GM18517 (cell line): ENCODE results near the gene F13A1.
"Not testable (repeated sequence)": the region's sequence is repeated elsewhere in the genome, so short reads cannot be mapped to it uniquely, and the experiment has no call there.

Experiments
- ATAC-seq: cut with Tn5 transposase; IDR thresholded peaks from one replicate; pipeline ENCODE4 v1.9.1; 2021; ENCODE audit warnings: mild to moderate bottlenecking, moderate library complexity; ENCODE audit not compliant: unreplicated experiment

Gene F13A1

GRCh38 chr6:6320901-6321300 is 439 bp upstream of the F13A1 start:
- ATAC-seq = no peak

- no peak for ATAC-seq
Measured at GRCh38 chr6:6317825-6318733, 2.4 kb downstream of the F13A1 start.

GRCh38 chr6:6317386-6317785 is 3.1 kb downstream of the F13A1 start:
- no peak for ATAC-seq

- ATAC-seq = no peak
Measured at GRCh38 chr6:6315660-6316059, 4.8 kb downstream of the F13A1 start.

- no peak for ATAC-seq
Measured at GRCh38 chr6:6314596-6314995, 5.9 kb downstream of the F13A1 start.

GRCh38 chr6:6312901-6313441 is 7.5 kb downstream of the F13A1 start:
- ATAC-seq = no peak

- no peak for ATAC-seq
Measured at GRCh38 chr6:6305575-6305974, 14.9 kb downstream of the F13A1 start.

GRCh38 chr6:6300383-6300782 is 20.1 kb downstream of the F13A1 start:
- not testable (repeated sequence) for ATAC-seq

GRCh38 chr6:6293317-6293716 is 27.1 kb downstream of the F13A1 start:
- no peak for ATAC-seq

GRCh38 chr6:6287415-6287814 is 33.0 kb downstream of the F13A1 start:
- ATAC-seq = no peak

GRCh38 chr6:6285679-6286078 is 34.8 kb downstream of the F13A1 start:
- ATAC-seq = no peak

GRCh38 chr6:6284221-6284966 is 36.1 kb downstream of the F13A1 start:
- ATAC-seq = no peak

GRCh38 chr6:6283746-6284145 is 36.7 kb downstream of the F13A1 start:
- no peak for ATAC-seq

- ATAC-seq = no peak
Measured at GRCh38 chr6:6282716-6283115, 37.7 kb downstream of the F13A1 start.

GRCh38 chr6:6277413-6277812 is 43.0 kb downstream of the F13A1 start:
- ATAC-seq = no peak

GRCh38 chr6:6270948-6271535 is 49.4 kb downstream of the F13A1 start:
- no peak for ATAC-seq

GRCh38 chr6:6260196-6260722 is 60.2 kb downstream of the F13A1 start:
- ATAC-seq = no peak

GRCh38 chr6:6256886-6257285 is 63.6 kb downstream of the F13A1 start:
- no peak for ATAC-seq

GRCh38 chr6:6256259-6256658 is 64.2 kb downstream of the F13A1 start:
- ATAC-seq = no peak

GRCh38 chr6:6251555-6252280 is 68.7 kb downstream of the F13A1 start:
- no peak for ATAC-seq
